ENCODE measurements around the gene NCAM1. TPM values are rescaled to one million over a fixed set of nuclear protein-coding genes. Genes with fewer than 3 reads are reported as not detected.

The NCAM1 gene
- total and polyA plus RNA-seq, 7 donors = 0.46 to 124 (median 64.2) TPM

DNA sequence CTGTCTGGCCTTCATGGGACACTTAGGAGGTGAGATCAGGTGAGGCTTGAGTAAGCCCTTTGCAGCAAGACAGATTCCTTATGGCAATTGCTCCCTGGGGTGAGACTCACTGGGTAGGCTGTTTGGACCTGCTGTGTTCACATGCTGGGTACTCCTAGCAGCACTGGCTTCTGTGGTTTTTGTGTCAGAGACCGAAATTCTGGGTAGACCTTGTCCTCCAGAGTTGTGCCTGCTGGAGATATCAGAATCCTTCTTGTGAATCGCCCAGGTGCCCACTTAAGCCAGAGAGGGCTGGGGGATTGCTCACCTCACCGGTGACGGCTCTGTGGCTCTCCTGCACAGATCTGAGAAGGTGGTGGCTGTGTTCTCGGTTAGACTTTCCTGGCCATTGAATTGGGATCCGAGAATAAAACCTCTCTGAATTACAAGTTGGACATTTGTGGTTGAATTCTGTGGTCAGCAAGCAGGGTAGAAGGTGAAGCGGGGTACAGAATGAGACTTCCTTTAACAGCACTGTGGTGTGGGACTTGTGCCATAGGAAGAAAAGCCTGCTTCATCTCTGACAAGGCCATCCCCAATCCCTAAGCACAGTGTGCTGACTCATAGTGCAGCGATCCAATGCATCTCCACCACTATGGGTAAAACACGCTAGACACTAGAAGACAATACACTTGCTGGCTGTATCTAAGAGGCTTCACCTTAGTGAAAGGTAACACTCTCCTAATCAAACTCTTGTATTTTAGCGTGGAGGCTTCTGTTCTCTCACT, 300.7 kb downstream of the NCAM1 start:
- H3K27ac ChIP-seq = no peak overlapping the region
- intact Hi-C loops (cut with DNase I) = no loop called here
- H3K9me3 ChIP-seq = no peaks in the 10 kb centered on the region
- 83 to 85% methylated on average over 10 of the region's 10 CpGs for WGBS, 2 donors
- H3K4me1 ChIP-seq = no peaks in the 10 kb centered on the region
- TF ChIP-seq EP300 (IDR thresholded peaks at IDR 0.05) (no peak), POLR2A (IDR thresholded peaks at IDR 0.05) (no peak), POLR2AphosphoS5 (IDR thresholded peaks at IDR 0.05) (no peak)
- TF ChIP-seq, protein P1, sequence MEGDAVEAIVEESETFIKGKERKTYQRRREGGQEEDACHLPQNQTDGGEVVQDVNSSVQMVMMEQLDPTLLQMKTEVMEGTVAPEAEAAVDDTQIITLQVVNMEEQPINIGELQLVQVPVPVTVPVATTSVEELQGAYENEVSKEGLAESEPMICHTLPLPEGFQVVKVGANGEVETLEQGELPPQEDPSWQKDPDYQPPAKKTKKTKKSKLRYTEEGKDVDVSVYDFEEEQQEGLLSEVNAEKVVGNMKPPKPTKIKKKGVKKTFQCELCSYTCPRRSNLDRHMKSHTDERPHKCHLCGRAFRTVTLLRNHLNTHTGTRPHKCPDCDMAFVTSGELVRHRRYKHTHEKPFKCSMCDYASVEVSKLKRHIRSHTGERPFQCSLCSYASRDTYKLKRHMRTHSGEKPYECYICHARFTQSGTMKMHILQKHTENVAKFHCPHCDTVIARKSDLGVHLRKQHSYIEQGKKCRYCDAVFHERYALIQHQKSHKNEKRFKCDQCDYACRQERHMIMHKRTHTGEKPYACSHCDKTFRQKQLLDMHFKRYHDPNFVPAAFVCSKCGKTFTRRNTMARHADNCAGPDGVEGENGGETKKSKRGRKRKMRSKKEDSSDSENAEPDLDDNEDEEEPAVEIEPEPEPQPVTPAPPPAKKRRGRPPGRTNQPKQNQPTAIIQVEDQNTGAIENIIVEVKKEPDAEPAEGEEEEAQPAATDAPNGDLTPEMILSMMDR (IDR thresholded peaks at IDR 0.05) = no peak
- H3K27me3 ChIP-seq = no peaks in the 10 kb centered on the region
- peaks cover 0 to 10% (median 5%) of the 10 kb centered on the region in 4 donors for H3K36me3 ChIP-seq
- DNase-seq = no peak
- H3K4me3 ChIP-seq = no peak overlapping the region

DNA sequence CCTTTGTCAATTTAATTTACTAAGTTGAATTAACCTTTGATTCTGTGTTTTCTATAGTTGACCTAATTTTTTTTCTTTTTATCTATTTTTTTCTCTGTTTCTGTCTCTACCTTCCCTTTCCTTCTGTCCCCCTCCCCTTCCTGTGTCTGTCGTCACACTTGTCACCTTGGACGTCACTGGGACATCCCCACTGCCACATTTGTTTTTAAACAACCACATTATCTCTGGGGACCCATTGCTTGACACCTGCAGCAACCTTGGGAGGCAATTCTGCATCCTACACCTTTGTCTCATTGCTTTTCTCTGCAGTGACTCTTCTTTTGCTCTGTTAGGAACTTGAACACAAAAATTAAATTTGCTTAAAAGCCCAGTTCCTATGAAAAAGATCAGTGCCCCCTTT, 301.4 kb downstream of the NCAM1 start:
- no peaks in the 10 kb centered on the region for H3K4me1 ChIP-seq
- H3K4me3 ChIP-seq = no peak overlapping the region
- TF ChIP-seq, protein P1 (IDR thresholded peaks at IDR 0.05) = no peak
- no peaks in the 10 kb centered on the region for H3K27me3 ChIP-seq
- H3K36me3 ChIP-seq = peaks cover 0 to 10% (median 5%) of the 10 kb centered on the region in 4 donors
- H3K27ac ChIP-seq = no peak overlapping the region
- DNase-seq = no peak
- no peaks in the 10 kb centered on the region for H3K9me3 ChIP-seq
- 39 to 42% methylated on average over 2 of the region's 2 CpGs for WGBS, 2 donors
- intact Hi-C loops (cut with DNase I) = no loop called here

DNA sequence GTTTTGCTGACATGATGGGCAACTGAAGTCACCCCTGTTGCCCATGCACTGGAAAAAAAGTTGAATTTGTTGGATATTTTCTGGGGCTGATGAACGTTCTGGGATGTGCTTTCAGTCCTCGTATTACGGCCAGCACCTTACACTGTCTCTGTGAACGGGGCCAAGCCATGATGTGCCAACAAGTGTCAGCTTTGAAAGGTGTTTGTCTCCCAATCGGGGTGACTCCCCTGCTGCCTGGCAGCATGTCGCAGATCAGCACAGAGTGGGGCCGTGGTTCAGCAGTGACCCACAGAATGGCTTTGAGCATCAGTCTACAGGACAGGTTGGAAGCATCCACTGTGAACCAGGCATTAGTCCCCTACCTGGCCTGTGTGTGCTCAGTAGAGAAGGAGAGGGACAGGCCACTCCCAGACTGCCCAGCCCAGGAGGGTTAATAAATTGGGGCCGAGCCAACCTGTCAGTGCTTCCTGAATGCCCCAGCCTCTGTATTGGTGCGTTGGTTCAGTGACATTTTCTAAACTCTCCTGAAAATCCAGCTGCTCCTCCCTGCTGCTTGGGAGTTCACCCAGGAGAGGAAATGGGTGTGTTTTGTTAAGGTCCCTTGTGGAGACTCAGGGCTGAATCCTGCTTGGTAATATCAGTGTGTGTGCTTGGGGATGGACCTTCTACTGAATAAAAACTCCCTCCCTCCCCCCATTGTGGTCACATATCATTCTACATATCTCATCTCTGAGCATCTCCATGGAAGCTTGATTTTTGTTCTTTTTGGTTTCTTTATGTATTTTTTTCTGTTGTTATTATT, 302.4 kb downstream of the NCAM1 start:
- DNase-seq = no peak
- intact Hi-C loops (cut with DNase I) = no loop called here
- WGBS, 2 donors = 62 to 70% methylated on average over 9 of the region's 9 CpGs
- Histone ChIP-seq H3K9me3 (no peaks in the 10 kb centered on the region), H3K4me3 (no peak overlapping the region), H3K4me1 (no peaks in the 10 kb centered on the region), H3K36me3 (peaks cover 0 to 10% (median 5%) of the 10 kb centered on the region in 4 donors), H3K27ac (no peak overlapping the region), H3K27me3 (no peaks in the 10 kb centered on the region)
- TF ChIP-seq POLR2A (IDR thresholded peaks at IDR 0.05) (no peak), POLR2AphosphoS5 (IDR thresholded peaks at IDR 0.05) (no peak), EP300 (IDR thresholded peaks at IDR 0.05) (no peak)
- TF ChIP-seq, protein P1 (IDR thresholded peaks at IDR 0.05) = no peak

DNA sequence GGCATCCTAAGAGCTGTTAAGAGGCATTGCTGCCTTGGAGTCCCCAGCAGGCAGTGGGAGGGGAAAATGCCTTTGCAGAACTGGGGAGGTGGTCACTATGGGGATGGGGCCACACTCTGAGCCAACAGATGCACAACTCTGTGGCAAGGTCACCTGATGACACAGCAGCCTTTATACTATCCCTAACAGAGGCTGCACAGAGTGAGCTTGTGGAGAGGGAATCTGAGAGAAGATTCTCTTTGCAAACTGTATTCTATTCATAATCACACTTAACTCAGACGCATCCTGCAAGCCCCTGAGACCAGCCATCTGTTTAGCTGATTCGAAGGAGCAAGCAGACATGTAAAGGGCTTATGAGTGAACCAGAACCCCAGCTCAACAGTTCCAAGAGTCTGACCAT, 304.1 kb downstream of the NCAM1 start:
- intact Hi-C loops (cut with DNase I) = no loop called here
- no peak for DNase-seq
- peaks cover 0 to 7% (median 2%) of the 10 kb centered on the region in 4 donors for H3K36me3 ChIP-seq

More for the DNA sequence above, 304.1 kb downstream of the NCAM1 start:
- TF ChIP-seq EP300 (IDR thresholded peaks at IDR 0.05) (no peak), POLR2A (IDR thresholded peaks at IDR 0.05) (no peak), POLR2AphosphoS5 (IDR thresholded peaks at IDR 0.05) (no peak)
- TF ChIP-seq, protein P1 (IDR thresholded peaks at IDR 0.05) = no peak
- Histone ChIP-seq H3K4me1 (no peaks in the 10 kb centered on the region), H3K4me3 (no peak overlapping the region), H3K27ac (no peak overlapping the region), H3K27me3 (no peaks in the 10 kb centered on the region), H3K9me3 (no peaks in the 10 kb centered on the region)
- 56 to 69% methylated on average over 2 of the region's 2 CpGs for WGBS, 2 donors

All from sigmoid colon (tissue), 7 donors.